SIG-M5 (cell line): Measurements from ENCODE around the gene PPL.
"Not testable (repeated sequence)": the region's sequence is repeated elsewhere in the genome, so short reads cannot be mapped to it uniquely, and the experiment has no call there.

Experiments used
- DNase-seq: peaks from one replicate; lab custom pipeline; 2025; lab: John Stamatoyannopoulos, UW

The PPL gene

DNA sequence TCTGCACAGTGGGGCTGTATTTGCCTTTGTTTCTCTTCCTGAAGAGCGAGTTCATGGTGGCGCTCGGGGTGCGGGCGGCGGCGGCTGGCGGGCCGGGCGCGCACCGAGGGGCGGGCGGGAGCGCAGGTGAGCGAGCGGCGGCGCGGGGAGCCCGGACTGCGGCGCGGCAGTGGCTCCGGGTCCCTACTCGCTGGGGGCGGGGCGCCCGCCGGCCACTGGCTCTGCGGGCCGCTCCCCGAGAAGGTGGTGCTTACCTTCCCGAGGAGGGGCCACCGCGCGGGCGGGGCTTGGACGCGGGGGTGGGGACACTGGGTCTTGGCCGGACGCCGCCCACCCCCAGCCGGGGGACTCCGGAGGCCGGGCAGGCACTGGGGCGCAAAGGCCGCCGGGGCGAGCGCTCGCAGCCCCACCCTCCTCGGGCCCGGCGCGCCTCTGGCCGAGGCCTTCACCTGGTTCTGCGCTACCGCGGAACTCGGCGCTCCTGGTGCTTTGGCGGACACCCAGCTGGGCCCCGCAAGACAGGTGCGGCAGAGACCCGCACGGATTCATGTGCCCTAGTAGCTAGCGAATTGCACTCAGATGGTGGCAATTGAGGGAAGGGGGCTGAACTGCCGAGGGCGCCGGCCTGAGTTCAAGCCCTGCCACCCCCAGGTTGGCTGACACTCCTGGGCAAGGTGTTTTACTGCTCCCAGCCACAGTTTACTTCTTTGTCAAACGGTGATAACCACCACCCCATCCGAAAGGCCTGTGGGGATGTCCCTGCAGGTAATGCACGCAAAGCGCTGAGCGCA lies at the start of gene PPL:
Gene PPL, minus strand, starts transcription at position 158 of the 791 bp plus-strand sequence. Its CDS starts 103 bp downstream, at position 55.
- DNase-seq = no peak

- no peak for DNase-seq
Observed at GRCh38 chr16:4984174-4984990, 47.4 kb upstream of the PPL start.

- no peak for DNase-seq
Observed at GRCh38 chr16:4982056-4982867, 45.3 kb upstream of the PPL start.

DNA sequence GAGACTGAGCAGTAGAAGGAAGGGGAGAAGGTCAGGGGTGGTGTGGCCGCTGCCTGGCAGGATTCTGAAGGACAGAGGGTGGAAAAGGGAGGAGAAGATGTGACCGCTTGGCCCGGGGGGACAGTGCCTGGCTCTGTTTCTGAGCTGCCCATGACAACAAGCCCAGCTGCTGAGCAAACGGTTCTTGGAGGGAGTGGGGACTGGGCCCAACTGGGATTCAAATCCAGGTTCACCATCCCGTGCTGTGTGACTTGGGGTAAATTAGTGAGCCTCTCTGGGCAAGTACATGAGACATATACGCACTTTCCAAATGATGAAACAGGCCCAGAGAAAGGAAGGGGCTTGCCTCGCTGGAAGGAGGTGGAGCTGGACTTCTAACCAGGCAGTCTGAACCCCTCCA lies 44.5 kb upstream of the PPL start:
- DNase-seq = no peak

DNA sequence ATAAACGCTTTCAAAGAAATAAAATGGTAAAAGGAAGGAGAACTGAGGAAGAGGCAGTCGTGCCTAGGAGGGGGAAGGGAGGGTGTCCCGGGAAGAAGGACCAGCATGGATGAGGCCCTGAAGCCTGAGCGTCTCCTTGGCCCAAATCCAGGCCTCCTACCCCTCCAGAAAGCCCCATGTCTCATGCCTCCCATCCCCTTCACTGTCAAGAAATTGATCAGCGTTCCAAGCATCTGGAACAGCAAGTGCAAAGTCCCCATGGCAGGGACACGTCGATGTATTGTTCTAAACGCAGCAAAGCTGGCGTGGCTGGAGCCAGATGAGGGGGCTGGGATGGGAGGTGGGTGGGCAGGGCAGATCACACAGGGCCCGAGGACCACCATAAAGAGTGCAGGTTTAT lies 43.7 kb upstream of the PPL start:
- DNase-seq = no peak

DNA sequence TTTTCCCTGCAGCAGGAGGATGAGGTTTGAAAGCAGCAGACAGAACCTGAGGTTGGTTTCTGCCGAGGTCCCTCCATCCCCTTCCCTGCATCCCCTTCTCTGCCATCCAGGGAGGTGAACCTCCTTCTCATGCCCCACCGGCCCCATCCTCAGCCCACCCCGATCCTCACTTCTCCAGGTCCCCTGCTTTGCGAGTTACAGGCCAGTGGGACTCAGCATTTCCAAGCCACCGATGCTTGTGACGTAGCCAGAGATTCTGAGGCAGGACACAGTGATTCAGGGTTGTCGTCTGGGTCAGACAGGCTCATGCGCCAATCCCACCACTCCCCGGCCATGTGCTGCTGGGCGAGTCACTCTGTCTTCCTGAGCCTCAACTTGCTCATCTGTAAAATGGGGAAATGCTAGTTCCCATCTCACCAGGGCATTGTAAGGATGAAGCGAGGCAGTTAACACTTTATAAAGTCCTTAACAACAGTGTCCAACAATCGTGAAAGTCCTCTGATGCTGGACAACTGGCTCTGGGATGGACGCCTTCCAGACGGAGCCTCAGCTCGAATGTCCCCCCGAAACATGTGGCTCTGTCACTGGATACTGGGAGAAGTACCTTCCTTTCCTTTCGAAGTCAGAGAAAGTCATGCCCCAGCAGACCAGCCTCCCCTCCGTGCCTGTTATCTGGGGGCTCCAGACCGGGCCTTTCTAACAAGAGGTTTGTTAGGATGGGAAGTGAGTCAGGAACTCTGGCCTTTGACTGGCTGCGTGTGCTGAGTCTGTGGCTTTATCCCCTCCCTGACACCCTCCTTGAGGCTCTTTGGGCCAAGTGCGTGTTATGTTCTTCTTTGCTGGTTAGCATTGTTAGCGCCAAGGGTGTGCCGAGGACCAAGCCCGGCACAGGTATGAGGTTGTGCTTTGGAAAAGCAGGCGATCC lies 43.0 kb upstream of the PPL start:
- no peak for DNase-seq

DNA sequence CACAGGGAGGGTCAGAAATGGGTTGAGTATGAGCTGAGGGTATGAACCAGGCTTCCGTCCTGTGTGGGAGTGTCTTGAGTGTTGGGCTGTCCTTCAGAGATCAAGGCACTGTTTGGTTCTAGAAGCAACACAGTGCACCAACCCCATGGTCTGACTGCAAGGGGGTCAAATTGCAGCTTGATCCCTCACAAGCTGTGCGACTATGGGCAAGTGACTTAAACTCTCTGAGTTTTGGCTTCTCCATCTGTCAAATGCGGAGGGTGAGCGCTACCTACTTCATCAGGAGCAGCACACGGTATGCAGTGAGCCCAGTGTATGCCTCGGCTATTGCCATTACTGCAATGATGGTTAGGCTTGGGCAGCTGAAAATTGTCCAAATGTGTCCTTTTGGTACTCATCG lies 42.2 kb upstream of the PPL start:
- no peak for DNase-seq

DNA sequence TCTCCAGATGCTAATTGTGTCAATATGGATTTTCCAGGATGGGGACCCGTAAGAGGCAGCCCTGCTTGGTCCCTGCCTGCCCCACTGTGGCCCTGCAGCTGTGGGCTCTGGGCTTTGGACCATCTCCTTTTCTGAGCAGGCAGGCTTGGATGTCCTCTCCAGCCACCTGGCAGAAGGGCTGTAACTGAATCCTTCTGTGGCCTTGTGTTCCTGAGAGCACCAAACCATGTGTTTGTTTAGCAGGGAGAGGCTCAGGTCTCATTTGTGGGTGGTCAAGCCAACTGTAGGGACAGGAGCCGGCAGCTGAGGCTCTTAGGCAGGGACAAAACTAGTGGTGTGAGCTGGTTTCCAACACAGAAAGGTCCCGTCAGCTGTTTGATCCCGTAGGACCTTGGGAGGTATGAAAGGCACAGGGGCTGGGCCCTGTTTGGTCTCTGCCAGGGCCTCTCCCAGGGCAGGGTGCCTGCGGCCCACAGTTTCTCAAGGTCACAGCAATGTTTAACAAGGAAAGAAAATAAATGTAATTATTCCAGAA lies 39.7 kb upstream of the PPL start:
- DNase-seq = no peak

GRCh38 chr16:4976079-4976478 lies 39.1 kb upstream of the PPL start:
- peak; percentile 60 for DNase-seq

DNA sequence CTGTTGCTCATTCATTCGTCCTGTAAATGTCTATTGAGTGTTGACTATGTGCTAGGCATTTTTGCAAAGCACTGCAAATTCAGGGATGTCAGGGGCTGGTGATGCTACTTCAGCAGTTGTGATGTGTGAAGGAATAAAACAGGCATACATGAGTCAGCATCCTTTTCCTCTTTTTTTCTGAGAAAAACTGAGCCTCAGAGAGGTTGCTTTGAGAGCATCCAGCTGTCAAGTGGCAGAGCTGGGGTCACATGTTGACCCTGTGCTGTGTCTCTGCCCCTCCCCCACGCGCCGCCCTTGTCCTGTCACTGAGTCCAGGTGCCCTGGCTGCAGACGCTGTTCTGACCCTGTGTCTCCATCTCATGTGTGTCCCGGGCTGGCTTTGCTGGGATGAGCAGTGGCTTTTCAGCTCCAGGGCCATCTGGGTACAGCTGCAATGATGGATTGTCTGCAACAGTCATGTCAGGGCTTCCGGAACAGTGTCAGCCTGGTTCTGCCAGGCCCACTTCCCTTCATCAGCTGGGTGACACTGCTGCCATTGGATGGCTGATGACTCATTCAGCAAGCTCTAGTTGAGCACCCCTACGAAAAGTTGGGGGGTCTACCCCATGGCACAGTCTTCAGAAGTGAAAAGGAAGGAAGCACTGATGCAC lies 36.1 kb upstream of the PPL start:
- DNase-seq = no peak

- no peak for DNase-seq
Observed at GRCh38 chr16:4970010-4970409, 33.1 kb upstream of the PPL start.

GRCh38 chr16:4968879-4969483 lies 32.0 kb upstream of the PPL start:
- DNase-seq = no peak

- DNase-seq = not testable (repeated sequence)
Observed at GRCh38 chr16:4968278-4968677, 31.3 kb upstream of the PPL start.

GRCh38 chr16:4966736-4967453 lies 29.9 kb upstream of the PPL start:
- DNase-seq = no peak

DNA sequence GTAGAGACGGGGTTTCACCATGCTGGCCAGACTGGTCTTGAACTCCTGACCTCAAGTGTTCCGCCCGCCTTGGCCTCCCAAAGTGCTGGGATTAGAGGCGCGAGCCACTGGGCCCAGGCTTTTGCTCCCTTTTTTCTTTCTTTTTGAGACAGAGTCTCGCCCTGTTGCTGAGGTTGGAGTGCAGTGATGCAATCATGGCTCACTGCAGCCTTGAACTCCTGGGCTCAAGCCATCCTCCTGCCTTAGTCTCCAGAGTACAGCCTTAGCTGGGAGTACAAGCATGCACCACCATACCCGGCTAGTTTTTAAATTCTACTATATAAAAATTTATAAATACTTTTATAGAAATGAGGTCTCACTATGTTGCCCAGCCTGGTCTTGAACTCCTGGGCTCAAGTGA lies 26.6 kb upstream of the PPL start:
- DNase-seq = not testable (repeated sequence)

- no peak for DNase-seq
Observed at GRCh38 chr16:4962716-4963115, 25.8 kb upstream of the PPL start.

DNA sequence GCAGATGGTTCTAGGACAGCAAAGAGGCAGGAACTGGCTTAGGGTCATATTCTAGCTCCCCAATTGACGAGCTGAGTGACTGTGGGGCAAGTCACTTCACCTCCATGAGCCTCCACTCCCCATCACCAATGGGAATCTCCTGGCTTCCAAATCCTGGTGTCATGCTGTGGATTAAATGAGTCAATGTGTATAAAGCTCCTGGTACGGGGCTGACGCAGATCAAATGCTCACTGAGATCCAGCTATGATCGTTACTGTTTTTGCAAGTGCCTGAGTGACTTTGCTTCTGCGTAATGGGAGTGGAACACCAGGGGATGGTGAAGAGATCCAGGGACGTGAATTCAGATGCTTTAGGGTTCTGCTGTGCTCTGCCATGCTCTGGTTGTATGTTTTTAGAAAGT lies 23.6 kb upstream of the PPL start:
- no peak for DNase-seq

DNA sequence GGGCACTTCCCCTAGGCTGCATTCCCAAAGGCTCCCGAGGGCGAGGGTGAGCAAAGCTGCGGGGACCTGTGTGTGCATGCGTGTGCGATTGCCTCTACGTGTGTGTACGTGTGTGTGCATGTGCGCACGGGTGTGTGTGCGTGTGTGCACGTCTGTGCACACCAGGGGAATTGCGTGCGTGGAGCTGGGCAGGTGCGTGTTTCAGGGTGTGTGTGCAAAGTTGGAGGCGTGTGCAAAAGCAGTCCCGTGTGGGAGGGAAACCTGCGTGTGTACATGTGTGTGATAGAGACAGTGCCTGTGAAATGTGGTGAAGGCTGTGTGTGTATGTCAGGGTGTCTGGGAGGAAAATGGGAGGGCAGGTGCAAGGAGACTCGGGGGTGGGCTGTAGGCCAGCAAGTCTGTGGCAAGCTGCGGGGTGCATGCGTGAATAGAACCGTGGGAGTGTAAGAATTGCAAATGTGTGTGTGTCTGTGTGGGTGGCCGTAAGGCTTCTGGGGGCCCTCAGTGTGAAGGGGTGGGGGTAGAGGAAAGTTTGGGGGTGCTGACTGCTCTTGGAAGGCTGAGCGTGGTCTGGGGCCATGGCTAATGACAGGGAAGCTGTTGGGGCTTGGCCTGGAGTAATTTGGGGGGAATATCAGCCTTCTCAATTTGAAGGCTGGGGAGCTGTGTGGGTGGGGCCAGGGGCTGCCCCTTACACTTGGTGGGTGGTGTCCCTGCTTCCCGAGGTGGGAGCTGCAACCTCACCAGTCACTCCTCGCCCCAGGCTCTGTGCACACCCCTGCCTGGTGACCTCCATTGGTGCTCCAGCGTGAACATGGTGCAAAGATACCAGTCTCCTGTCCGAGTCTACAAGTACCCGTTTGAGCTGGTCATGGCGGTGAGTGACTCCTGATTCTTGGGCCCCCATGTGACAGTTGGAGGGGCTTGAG lies 21.8 kb upstream of the PPL start:
- DNase-seq = no peak
